HT-29 (cell line): Measurements from ENCODE around the gene SEPTIN12. TPM values are rescaled to one million over a fixed set of nuclear protein-coding genes. Genes with fewer than 3 reads are reported as not detected.
"Not testable (repeated sequence)": the region's sequence is repeated elsewhere in the genome, so short reads cannot be mapped to it uniquely, and the experiment has no call there.

Source experiments
- DNase-seq: peaks from one replicate; pipeline ENCODE4 v3.0.0-alpha.2; 2015; ENCODE audit warnings: low spot score
- total RNA-seq: library from RNA; depleted of rRNA; stranded (reverse); fragments of >200 nt; shearing (Covaris generic); gene quantifications from 2 replicates; pipeline ENCODE4 v1.2.3, GENCODE V29; 2014

Gene SEPTIN12
- total RNA-seq, 1 experiment from 2014 or later = not detected

DNA sequence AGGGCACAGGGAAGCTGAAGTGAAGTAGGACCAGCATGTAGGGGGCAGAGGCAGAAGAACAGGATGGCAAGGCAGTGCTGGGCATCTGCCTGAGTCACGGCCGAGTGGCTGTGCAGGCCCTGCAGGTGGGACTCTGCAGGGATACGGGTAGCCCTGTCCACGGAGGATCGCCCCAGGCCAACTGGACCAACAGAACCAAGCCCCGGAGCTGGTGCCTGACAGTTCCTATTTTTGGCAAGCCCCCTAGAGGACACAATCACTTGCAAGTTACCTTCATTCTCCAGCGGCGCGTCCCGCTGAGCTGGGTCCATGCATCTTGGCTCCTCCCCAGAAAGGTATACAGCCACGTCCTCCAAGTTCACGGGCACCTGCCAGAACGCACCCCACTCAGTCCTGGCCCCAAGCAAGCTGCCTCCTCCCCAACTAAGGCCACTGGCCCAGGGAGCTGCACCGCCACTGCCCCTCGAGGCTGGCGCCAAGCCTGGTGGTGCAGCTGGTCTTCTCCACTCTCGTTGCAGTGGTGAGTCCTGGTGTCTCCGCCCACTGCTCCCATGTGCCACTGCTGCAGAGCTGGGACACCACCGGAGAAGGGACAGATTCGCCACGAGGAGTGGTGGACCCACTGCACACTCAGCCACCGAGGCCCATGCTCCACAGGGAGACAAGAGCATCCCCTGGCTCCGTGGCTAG is 27.8 kb downstream of the SEPTIN12 start:
- no peak for DNase-seq

DNA sequence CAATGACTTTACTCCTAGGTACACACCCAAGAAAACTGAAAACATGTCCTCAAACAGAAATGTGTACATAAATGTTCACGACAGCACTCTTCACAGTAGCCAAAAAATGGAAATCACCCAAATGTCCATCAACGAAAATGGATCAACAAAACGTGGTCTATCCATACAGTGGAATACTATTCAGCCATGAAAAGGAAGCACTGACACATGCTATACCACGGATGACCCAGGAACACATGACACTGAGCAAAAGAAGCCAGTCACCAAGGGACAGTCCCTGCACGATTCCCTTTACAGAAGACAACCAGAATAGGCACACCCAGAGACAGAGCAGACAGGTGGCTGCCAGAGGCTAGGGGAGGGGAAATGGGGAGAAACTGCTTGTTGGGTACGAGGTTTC is 32.5 kb downstream of the SEPTIN12 start:
- no peak for DNase-seq

- no peak for DNase-seq
Observed at GRCh38 chr16:4754865-4755264, 33.3 kb downstream of the SEPTIN12 start.

DNA sequence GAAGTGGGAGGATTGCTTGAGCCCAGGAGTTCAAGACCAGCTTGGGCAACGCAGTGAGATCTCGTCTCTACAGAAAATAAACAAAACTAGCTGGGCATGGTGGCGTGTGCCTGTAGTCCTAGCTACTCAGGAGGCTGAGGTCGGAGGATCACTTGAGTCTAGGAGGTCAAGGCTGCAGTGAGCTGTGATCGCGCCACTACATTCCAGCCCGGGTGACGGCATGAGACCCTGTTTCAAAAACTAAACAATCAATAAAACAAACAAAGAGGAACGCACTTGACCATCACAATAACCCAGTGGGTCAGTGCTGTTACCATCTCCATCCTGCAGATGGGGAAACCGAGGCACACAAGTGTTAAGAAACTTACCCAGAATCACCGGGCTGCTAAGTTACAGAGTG is 34.9 kb downstream of the SEPTIN12 start:
- DNase-seq = no peak

- no peak for DNase-seq
Observed at GRCh38 chr16:4752351-4753100, 35.6 kb downstream of the SEPTIN12 start.

DNA sequence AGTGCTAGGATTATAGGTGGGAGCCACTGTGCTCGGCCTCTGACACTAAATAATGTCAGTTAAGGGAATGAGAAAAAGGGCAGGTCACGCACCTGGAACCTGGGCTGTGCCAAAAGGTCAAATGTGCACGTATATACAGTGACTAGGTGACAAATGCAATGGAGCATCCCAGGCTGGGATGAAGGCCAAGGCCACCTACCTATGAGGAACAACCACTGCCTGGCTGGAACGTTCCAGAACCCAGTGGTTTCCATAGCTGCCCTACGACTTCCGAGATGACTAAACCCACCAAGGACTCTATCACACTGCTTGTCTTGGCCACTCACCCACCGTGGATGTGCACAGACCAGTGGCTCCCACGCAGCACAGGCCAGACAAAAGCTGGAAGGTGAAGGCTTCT is 37.2 kb downstream of the SEPTIN12 start:
- no peak for DNase-seq

GRCh38 chr16:4749700-4750257 is 38.4 kb downstream of the SEPTIN12 start:
- no peak for DNase-seq

- no peak for DNase-seq
Observed at GRCh38 chr16:4748682-4749411, 39.3 kb downstream of the SEPTIN12 start.

GRCh38 chr16:4747906-4748681 is 40.1 kb downstream of the SEPTIN12 start:
- DNase-seq = no peak

DNA sequence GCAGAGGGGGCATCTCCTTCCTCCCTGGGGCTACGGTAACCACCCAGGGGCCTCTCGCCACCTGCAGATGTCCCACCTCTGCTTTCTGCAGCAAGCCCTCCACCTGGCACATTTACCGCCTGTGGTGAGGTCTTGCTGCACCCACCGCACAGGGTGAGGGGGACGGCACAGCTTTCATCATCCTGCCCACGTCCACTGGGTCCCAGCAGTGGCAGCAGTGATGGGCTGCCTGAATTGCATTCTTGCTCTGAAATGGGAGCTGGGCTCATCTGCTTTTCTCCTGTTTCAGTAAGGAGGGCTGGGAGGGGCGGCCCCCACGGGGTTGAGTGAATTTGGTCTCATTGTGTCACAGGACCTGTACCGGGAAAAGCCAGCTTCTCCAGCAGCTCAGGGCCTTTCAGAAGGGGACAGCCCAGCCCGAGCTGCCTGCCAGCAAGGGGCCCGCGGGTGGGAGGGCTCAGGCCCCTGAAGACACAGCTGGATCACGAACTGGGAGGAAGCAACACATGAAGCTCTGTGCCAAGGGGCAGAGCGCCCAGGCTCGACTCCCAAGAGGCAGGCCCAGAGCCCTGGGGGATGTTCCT is 41.1 kb downstream of the SEPTIN12 start:
- DNase-seq = no peak

DNA sequence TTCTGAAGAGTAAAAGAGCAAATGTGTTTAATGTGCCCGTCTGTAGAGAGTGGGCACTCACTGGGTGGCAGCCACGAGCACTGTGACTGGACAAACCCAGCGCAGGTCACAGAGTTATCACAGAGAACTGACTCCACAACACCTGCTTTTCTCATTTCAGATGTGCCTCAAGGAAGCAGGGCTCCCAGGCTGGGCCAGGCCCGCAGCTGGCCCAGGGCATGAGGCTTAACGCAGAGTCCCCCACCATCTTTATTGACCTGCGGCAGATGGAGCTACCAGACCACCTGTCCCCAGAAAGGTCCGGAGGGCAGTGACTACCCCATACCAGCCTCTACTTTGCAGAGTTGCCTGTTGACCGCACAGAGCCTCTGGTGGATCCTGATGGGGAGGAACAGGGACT is 41.9 kb downstream of the SEPTIN12 start:
- peak; percentile 7 for DNase-seq

DNA sequence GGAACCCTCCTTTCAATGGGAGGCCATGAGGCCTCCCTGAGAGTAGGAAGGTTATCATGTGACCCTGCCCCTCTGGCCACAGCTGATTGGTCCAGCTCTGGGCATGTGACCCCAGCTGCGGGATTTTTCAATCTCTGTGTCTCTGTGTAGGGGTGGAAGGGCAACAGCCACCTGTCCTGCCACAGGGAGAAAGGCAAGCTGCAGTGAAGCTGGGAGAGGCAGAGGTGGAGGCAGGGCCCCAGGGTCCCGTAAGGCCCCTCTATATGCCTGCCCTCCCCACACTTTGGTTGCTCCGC is 42.9 kb downstream of the SEPTIN12 start:
- DNase-seq = no peak

- no peak for DNase-seq
Observed at GRCh38 chr16:4744555-4745273, 43.4 kb downstream of the SEPTIN12 start.

DNA sequence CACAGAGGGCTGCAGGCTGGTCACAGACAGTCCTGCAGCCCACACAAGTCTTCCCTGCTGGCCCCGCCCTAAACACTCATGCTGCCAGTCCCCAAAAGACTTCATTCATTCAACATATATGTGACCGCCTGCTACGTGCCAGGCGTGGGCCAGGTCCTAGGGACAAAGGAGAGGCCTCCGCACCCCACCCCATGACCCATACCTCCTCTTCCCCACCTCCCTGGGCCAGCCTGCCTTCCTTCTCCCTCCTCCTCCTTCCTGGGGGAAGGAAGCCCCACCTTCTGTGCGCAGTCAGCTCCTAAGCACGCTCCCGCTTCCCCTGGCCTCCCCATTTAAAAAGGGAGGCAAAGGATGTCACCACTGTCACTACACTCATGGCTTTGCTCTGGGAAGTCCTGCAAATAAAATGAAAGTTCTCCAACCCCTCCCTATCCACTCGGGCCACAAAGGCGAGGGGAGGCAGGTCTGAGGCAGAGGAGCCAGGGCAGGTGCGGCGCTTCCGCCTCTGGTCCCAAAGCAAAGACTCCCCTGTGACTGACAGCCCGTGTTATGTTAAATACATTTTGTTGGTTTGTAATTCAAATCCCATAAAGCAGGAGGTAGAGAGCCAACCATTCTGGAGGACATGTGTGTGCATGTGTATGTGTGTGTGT is 44.8 kb downstream of the SEPTIN12 start:
- DNase-seq = no peak

GRCh38 chr16:4738370-4738769 is 49.8 kb downstream of the SEPTIN12 start:
- not testable (repeated sequence) for DNase-seq

DNA sequence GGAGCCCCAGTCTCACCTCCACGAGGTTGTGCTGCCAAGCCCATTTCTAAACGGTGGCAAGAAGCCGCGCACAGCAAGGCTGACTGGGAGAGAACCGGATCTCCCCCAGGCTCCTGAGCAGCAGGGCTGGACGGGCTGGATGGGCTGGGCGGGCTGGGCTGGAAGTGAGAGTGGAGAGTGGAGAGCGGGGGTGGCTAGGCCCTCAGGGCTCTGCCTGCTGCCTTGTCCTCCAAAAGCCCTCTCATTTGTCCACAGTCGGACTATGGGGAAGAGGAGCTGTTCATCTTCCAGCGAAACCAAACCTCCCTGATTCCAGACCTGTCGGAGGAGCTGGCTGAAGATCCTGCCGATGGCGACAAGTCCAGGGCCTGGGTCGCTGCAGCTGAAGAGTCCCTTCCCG is 50.6 kb downstream of the SEPTIN12 start:
- no peak for DNase-seq

- no peak for DNase-seq
Observed at GRCh38 chr16:4736546-4736945, 51.6 kb downstream of the SEPTIN12 start.

GRCh38 chr16:4734730-4735535 is 53.2 kb downstream of the SEPTIN12 start:
- DNase-seq = peak; percentile 80

DNA sequence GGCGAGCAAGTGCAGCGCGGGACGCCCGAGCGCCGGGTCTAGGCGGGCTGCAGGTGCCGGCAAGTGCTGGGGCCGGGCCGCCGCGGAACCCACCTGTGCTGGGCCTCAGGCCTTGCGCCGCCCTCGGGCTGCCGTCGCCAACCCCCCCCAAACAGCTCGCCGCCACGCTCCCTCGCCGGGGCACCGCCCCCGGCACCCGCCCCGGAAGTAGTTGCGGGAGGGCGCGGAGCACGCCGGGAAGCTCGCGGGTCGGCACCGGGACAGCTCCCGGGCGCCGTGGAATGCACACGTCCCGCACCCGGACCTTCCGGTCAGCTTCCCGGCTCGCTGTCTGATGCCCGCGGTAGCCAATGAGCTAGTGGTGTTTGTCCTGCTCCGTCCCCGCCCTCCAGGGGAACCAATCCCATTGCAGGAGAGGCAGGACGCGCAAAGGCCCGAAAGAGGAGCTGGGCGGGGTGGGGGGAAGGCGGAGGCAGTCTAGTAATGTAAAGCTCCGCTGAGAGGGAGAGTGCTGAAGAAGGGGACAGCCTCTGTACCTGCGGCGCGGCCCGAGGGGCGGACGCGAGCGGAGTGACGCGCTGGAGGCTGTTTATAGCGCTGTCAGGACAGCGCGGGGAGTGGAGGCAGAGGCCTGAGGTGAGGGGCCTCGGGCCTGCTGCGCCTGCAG is 53.9 kb downstream of the SEPTIN12 start, which contains the start of the genes ANKS3 and DNAAF8:
Gene ANKS3 (minus strand): TSS at position 209 of the 667 bp plus-strand sequence. CDS start 4,122 bp downstream, outside the sequence.
Gene DNAAF8 (plus strand): TSS at position 475 of the 667 bp plus-strand sequence. CDS start 1,978 bp downstream, outside the sequence.
- DNase-seq = peak; percentile 96
